ENCODE measurements around the gene S1PR2. TPM values are rescaled to one million over a fixed set of nuclear protein-coding genes. Genes with fewer than 3 reads are reported as not detected.
A peak's percentile ranks its signal among the peaks of the same experiment; 100 is the strongest.

The S1PR2 gene
- total RNA-seq, 1 experiment from 2014 or later: 67.6 TPM

- Histone ChIP-seq H3K4me1 (ENCODE audit: low read length) (peaks cover 10% of the 10 kb centered on the region), H2AFZ (ENCODE audit: low read length) (no peak overlapping the region), H3K9ac (ENCODE audit: low read length) (no peak overlapping the region), H3K4me3 (ENCODE audit: low read length) (no peak overlapping the region), H3K9me3 (ENCODE audit: low read length) (no peaks in the 10 kb centered on the region), H4K20me1 (ENCODE audit: insufficient read depth, low read depth, low read length) (peaks cover 9% of the 10 kb centered on the region; the same call in 1 of the 2 replicates), H3K79me2 (ENCODE audit: low read length) (peaks cover 20% of the 10 kb centered on the region), H3K27me3 (ENCODE audit: low read length) (no peaks in the 10 kb centered on the region), H3K4me2 (ENCODE audit: low read depth, low read length, poor library complexity, severe bottlenecking) (no peak overlapping the region), H3K27ac (ENCODE audit: low read length) (no peak overlapping the region), H3K36me3 (ENCODE audit: insufficient read depth, low read length) (peaks cover 33% of the 10 kb centered on the region), H3K9me2 (replicated peaks; ENCODE audit: insufficient read depth, low read length) (no peaks in the 10 kb centered on the region)
- DNase-seq: peak; percentile 40
Observed at GRCh38 chr19:10256970-10257615, 26.0 kb upstream of the S1PR2 start.

GRCh38 chr19:10256551-10256950 is 25.4 kb upstream of the S1PR2 start:
- DNase-seq: no peak
- H3K9ac ChIP-seq (ENCODE audit: low read length): no peak overlapping the region
- no peak overlapping the region for H2AFZ ChIP-seq (ENCODE audit: low read length)
- peaks cover 9% of the 10 kb centered on the region; the same call in 1 of the 2 replicates for H4K20me1 ChIP-seq (ENCODE audit: insufficient read depth, low read depth, low read length)
- H3K27ac ChIP-seq (ENCODE audit: low read length): no peak overlapping the region
- no peak overlapping the region for H3K4me2 ChIP-seq (ENCODE audit: low read depth, low read length, poor library complexity, severe bottlenecking)
- H3K79me2 ChIP-seq (ENCODE audit: low read length): peaks cover 21% of the 10 kb centered on the region
- H3K27me3 ChIP-seq (ENCODE audit: low read length): no peaks in the 10 kb centered on the region
- no peaks in the 10 kb centered on the region for H3K9me3 ChIP-seq (ENCODE audit: low read length)
- H3K4me1 ChIP-seq (ENCODE audit: low read length): peaks cover 10% of the 10 kb centered on the region
- H3K9me2 ChIP-seq (replicated peaks; ENCODE audit: insufficient read depth, low read length): no peaks in the 10 kb centered on the region
- H3K36me3 ChIP-seq (ENCODE audit: insufficient read depth, low read length): peaks cover 33% of the 10 kb centered on the region
- no peak overlapping the region for H3K4me3 ChIP-seq (ENCODE audit: low read length)

GRCh38 chr19:10255358-10255757 is 24.2 kb upstream of the S1PR2 start:
- no peak overlapping the region for H3K4me3 ChIP-seq (ENCODE audit: low read length)
- H3K9me2 ChIP-seq (replicated peaks; ENCODE audit: insufficient read depth, low read length): no peaks in the 10 kb centered on the region
- H3K9ac ChIP-seq (ENCODE audit: low read length): no peak overlapping the region
- peaks cover 33% of the 10 kb centered on the region for H3K36me3 ChIP-seq (ENCODE audit: insufficient read depth, low read length)
- H3K9me3 ChIP-seq (ENCODE audit: low read length): no peaks in the 10 kb centered on the region
- no peak for DNase-seq
- H3K27me3 ChIP-seq (ENCODE audit: low read length): no peaks in the 10 kb centered on the region
- peaks cover 21% of the 10 kb centered on the region for H3K79me2 ChIP-seq (ENCODE audit: low read length)
- H3K27ac ChIP-seq (ENCODE audit: low read length): no peak overlapping the region
- H4K20me1 ChIP-seq (ENCODE audit: insufficient read depth, low read depth, low read length): peaks cover 9% of the 10 kb centered on the region; the same call in 1 of the 2 replicates
- no peak overlapping the region for H2AFZ ChIP-seq (ENCODE audit: low read length)
- peaks cover 10% of the 10 kb centered on the region for H3K4me1 ChIP-seq (ENCODE audit: low read length)
- no peak overlapping the region for H3K4me2 ChIP-seq (ENCODE audit: low read depth, low read length, poor library complexity, severe bottlenecking)

GRCh38 chr19:10254244-10254643 is 23.1 kb upstream of the S1PR2 start:
- Histone ChIP-seq H3K4me2 (ENCODE audit: low read depth, low read length, poor library complexity, severe bottlenecking) (no peak overlapping the region), H3K4me1 (ENCODE audit: low read length) (peaks cover 10% of the 10 kb centered on the region), H3K4me3 (ENCODE audit: low read length) (no peak overlapping the region), H3K79me2 (ENCODE audit: low read length) (peaks cover 21% of the 10 kb centered on the region), H3K9ac (ENCODE audit: low read length) (no peak overlapping the region), H2AFZ (ENCODE audit: low read length) (no peak overlapping the region), H3K9me3 (ENCODE audit: low read length) (no peaks in the 10 kb centered on the region), H3K27ac (ENCODE audit: low read length) (no peak overlapping the region), H3K9me2 (replicated peaks; ENCODE audit: insufficient read depth, low read length) (no peaks in the 10 kb centered on the region), H3K36me3 (ENCODE audit: insufficient read depth, low read length) (peaks cover 33% of the 10 kb centered on the region), H3K27me3 (ENCODE audit: low read length) (no peaks in the 10 kb centered on the region), H4K20me1 (ENCODE audit: insufficient read depth, low read depth, low read length) (peaks cover 9% of the 10 kb centered on the region; the same call in 1 of the 2 replicates)
- DNase-seq: no peak

GRCh38 chr19:10252707-10253106 is 21.6 kb upstream of the S1PR2 start:
- Histone ChIP-seq H4K20me1 (ENCODE audit: insufficient read depth, low read depth, low read length) (peaks cover 9% of the 10 kb centered on the region; the same call in 1 of the 2 replicates), H3K9ac (ENCODE audit: low read length) (peak overlapping the region; percentile 93)

GRCh38 chr19:10251792-10252694 is 20.9 kb upstream of the S1PR2 start, which contains the start of gene MRPL4:
Gene MRPL4 (plus strand): TSS chr19:10252214. CDS start chr19:10252254, 40 bp downstream.
- Histone ChIP-seq H3K9me3 (ENCODE audit: low read length) (no peaks in the 10 kb centered on the region), H2AFZ (ENCODE audit: low read length) (peak within 1 kb of the TSS; percentile 98; the same call in 1 of the 2 replicates)

More at GRCh38 chr19:10252707-10253106, 21.6 kb upstream of the S1PR2 start:
- Histone ChIP-seq H2AFZ (ENCODE audit: low read length) (no peak overlapping the region), H3K79me2 (ENCODE audit: low read length) (peaks cover 21% of the 10 kb centered on the region), H3K4me1 (ENCODE audit: low read length) (peaks cover 22% of the 10 kb centered on the region), H3K27me3 (ENCODE audit: low read length) (no peaks in the 10 kb centered on the region), H3K4me2 (ENCODE audit: low read depth, low read length, poor library complexity, severe bottlenecking) (peak overlapping the region; percentile 96), H3K9me3 (ENCODE audit: low read length) (no peaks in the 10 kb centered on the region), H3K27ac (ENCODE audit: low read length) (peak overlapping the region; percentile 23; the same call in 1 of the 2 replicates), H3K9me2 (replicated peaks; ENCODE audit: insufficient read depth, low read length) (no peaks in the 10 kb centered on the region), H3K36me3 (ENCODE audit: insufficient read depth, low read length) (peaks cover 20% of the 10 kb centered on the region; the same call in 1 of the 2 replicates), H3K4me3 (ENCODE audit: low read length) (peak overlapping the region; percentile 92)
- no peak for DNase-seq

GRCh38 chr19:10246511-10246910 is 15.4 kb upstream of the S1PR2 start:
- peak; percentile 70 for DNase-seq
- H3K27me3 ChIP-seq (ENCODE audit: low read length): no peaks in the 10 kb centered on the region
- H3K9me2 ChIP-seq (replicated peaks; ENCODE audit: insufficient read depth, low read length): no peaks in the 10 kb centered on the region
- peak overlapping the region; percentile 100 for H3K27ac ChIP-seq (ENCODE audit: low read length)
- H2AFZ ChIP-seq (ENCODE audit: low read length): no peak overlapping the region
- peak overlapping the region; percentile 20 for H3K4me2 ChIP-seq (ENCODE audit: low read depth, low read length, poor library complexity, severe bottlenecking)
- H3K36me3 ChIP-seq (ENCODE audit: insufficient read depth, low read length): no peaks in the 10 kb centered on the region
- no peaks in the 10 kb centered on the region for H3K9me3 ChIP-seq (ENCODE audit: low read length)
- H4K20me1 ChIP-seq (ENCODE audit: insufficient read depth, low read depth, low read length): no peaks in the 10 kb centered on the region
- no peak overlapping the region for H3K9ac ChIP-seq (ENCODE audit: low read length)
- no peak overlapping the region for H3K4me3 ChIP-seq (ENCODE audit: low read length)
- H3K4me1 ChIP-seq (ENCODE audit: low read length): peaks cover 69% of the 10 kb centered on the region
- no peaks in the 10 kb centered on the region for H3K79me2 ChIP-seq (ENCODE audit: low read length)

More at GRCh38 chr19:10251792-10252694, 20.9 kb upstream of the S1PR2 start, which contains the start of gene MRPL4:
- DNase-seq: peak; percentile 99
- H3K27ac ChIP-seq (ENCODE audit: low read length): peak within 1 kb of the TSS; percentile 23; the same call in 1 of the 2 replicates
- H3K9me2 ChIP-seq (replicated peaks; ENCODE audit: insufficient read depth, low read length): no peaks in the 10 kb centered on the region
- peak within 1 kb of the TSS; percentile 96 for H3K4me2 ChIP-seq (ENCODE audit: low read depth, low read length, poor library complexity, severe bottlenecking)
- peak within 1 kb of the TSS; percentile 92 for H3K4me3 ChIP-seq (ENCODE audit: low read length)
- peaks cover 21% of the 10 kb centered on the region for H3K79me2 ChIP-seq (ENCODE audit: low read length)
- peaks cover 24% of the 10 kb centered on the region for H3K4me1 ChIP-seq (ENCODE audit: low read length)
- peaks cover 15% of the 10 kb centered on the region; the same call in 1 of the 2 replicates for H3K36me3 ChIP-seq (ENCODE audit: insufficient read depth, low read length)
- H3K9ac ChIP-seq (ENCODE audit: low read length): peak within 1 kb of the TSS; percentile 93
- no peaks in the 10 kb centered on the region for H3K27me3 ChIP-seq (ENCODE audit: low read length)
- peaks cover 9% of the 10 kb centered on the region; the same call in 1 of the 2 replicates for H4K20me1 ChIP-seq (ENCODE audit: insufficient read depth, low read depth, low read length)
